Adrenal gland (tissue), 5 donors: ENCODE measurements around the gene TIGD2.

Experiments used
- CTCF ChIP-seq, 6 experiments: fragments of 450-650 bp in 4 of 6; fragments of 200-600 bp in 2 of 6; sonication (generic) in 1 of 6; IDR thresholded peaks; 1 replicate in 5 of 6; 2 replicates in 1 of 6; pipeline versions ENCODE4 v1.5.1 to v1.8.0; 2016 to 2021; ENCODE audit warnings: antibody characterized with exemption in 6 of 6, mild to moderate bottlenecking in 2 of 6, moderate library complexity in 1 of 6
- POLR2A ChIP-seq, 2 donors: fragments of 450-650 bp; IDR thresholded peaks; one replicate each; pipeline ENCODE4 v1.6.1; 2017; ENCODE audit warnings: antibody characterized with exemption in 2 of 2, mild to moderate bottlenecking in 2 of 2, moderate library complexity in 1 of 2
- donor health status: DM: no; HTN: no; CAD: no.

GRCh38 chr4:89067417-89067816, 43.9 kb upstream of the TIGD2 start:
- TF ChIP-seq CTCF (IDR thresholded peaks at IDR 0.05) (no peak), POLR2A (IDR thresholded peaks at IDR 0.05) (no peak)
